OCI-LY1 (cell line): ENCODE data around the gene TAF7.

Source experiments
- H2AFZ ChIP-seq: fragments of 200-600 bp; sonication (generic), shearing (Covaris generic); 2 replicates; pipeline ENCODE4 v1.6.0; 2014; ENCODE audit warnings: antibody characterized with exemption, mild to moderate bottlenecking, low read length
- H3F3A ChIP-seq: fragments of 200-600 bp; sonication (generic), shearing (Covaris generic); 2 replicates; pipeline ENCODE4 v1.6.0; 2014; ENCODE audit warnings: mild to moderate bottlenecking, antibody characterized with exemption, low read length, moderate library complexity; ENCODE audit not compliant: insufficient read depth
- H3K27ac ChIP-seq: fragments of 200-600 bp; sonication (generic); 2 replicates; pipeline ENCODE4 v1.5.1; 2014; ENCODE audit warnings: low read length, mixed run types, mild to moderate bottlenecking, low read depth; ENCODE audit not compliant: poor library complexity, severe bottlenecking
- H3K27me3 ChIP-seq: fragments of 200-600 bp; sonication (generic); 2 replicates; pipeline ENCODE4 v1.6.0; 2014; ENCODE audit warnings: antibody characterized with exemption, mild to moderate bottlenecking, low read length, moderate library complexity; ENCODE audit not compliant: insufficient read depth
- H3K36me3 ChIP-seq: fragments of 200-600 bp; sonication (generic); 2 replicates; pipeline ENCODE4 v1.6.1; 2014; ENCODE audit warnings: mild to moderate bottlenecking, antibody characterized with exemption, low read length, moderate library complexity, mixed read lengths; ENCODE audit not compliant: insufficient read depth
- H3K4me1 ChIP-seq: fragments of 200-600 bp; sonication (generic); 2 replicates; pipeline ENCODE4 v1.5.1; 2014; ENCODE audit warnings: mild to moderate bottlenecking, low read length, moderate library complexity; ENCODE audit not compliant: insufficient read depth, severe bottlenecking
- H3K4me2 ChIP-seq: fragments of 200-600 bp; sonication (generic), shearing (Covaris generic); 2 replicates; pipeline ENCODE4 v1.6.1; 2014; ENCODE audit warnings: low read length
- H3K4me3 ChIP-seq: fragments of 200-600 bp; sonication (generic); 2 replicates; pipeline ENCODE4 v1.5.1; 2014; ENCODE audit warnings: low read length, low read depth, mild to moderate bottlenecking, mixed read lengths; ENCODE audit not compliant: poor library complexity, severe bottlenecking
- H3K79me2 ChIP-seq: fragments of 200-600 bp; shearing (Covaris generic); 2 replicates; pipeline ENCODE4 v1.6.1; 2016; ENCODE audit warnings: mixed run types, low read length, mixed read lengths; ENCODE audit not compliant: insufficient read depth
- H3K9ac ChIP-seq: fragments of 200-600 bp; sonication (generic), shearing (Covaris generic); 2 replicates; pipeline ENCODE4 v1.6.1; 2014; ENCODE audit warnings: mild to moderate bottlenecking, low read length, mixed read lengths
- H3K9me2 ChIP-seq: fragments of 200-600 bp; sonication (generic), shearing (Covaris generic); 2 replicates; pipeline ENCODE4 v1.6.1; 2014; ENCODE audit warnings: low read depth, mild to moderate bottlenecking, low read length, mixed read lengths
- H3K9me3 ChIP-seq: fragments of 200-600 bp; shearing (Covaris generic); 2 replicates; pipeline ENCODE4 v1.6.1; 2014; ENCODE audit warnings: low read length, mixed read lengths
- H4K20me1 ChIP-seq: fragments of 200-600 bp; sonication (generic), shearing (Covaris generic); 2 replicates; pipeline ENCODE4 v1.6.0; 2016; ENCODE audit warnings: mild to moderate bottlenecking, low read length; ENCODE audit not compliant: insufficient read depth
- CTCF ChIP-seq: fragments of 200-600 bp; sonication (generic), shearing (Covaris generic); IDR thresholded peaks from 2 replicates; pipeline ENCODE4 v1.5.1; 2017; ENCODE audit warnings: mild to moderate bottlenecking, antibody characterized with exemption, low read length, moderate library complexity, mixed read lengths
- EZH2 ChIP-seq: fragments of 200-600 bp; sonication (generic), shearing (Covaris generic); IDR thresholded peaks from 2 replicates; pipeline ENCODE4 v1.8.0; 2017; ENCODE audit warnings: borderline replicate concordance, mixed run types, mild to moderate bottlenecking, antibody characterized with exemption, low read length, moderate library complexity, mixed read lengths

Gene TAF7

GRCh38 chr5:141345327-141345726, 24.7 kb upstream of the TAF7 start:
- Histone ChIP-seq H2AFZ (no peak overlapping the region), H3K4me2 (no peak overlapping the region)
- TF ChIP-seq EZH2 (no peak), CTCF (no peak)

DNA sequence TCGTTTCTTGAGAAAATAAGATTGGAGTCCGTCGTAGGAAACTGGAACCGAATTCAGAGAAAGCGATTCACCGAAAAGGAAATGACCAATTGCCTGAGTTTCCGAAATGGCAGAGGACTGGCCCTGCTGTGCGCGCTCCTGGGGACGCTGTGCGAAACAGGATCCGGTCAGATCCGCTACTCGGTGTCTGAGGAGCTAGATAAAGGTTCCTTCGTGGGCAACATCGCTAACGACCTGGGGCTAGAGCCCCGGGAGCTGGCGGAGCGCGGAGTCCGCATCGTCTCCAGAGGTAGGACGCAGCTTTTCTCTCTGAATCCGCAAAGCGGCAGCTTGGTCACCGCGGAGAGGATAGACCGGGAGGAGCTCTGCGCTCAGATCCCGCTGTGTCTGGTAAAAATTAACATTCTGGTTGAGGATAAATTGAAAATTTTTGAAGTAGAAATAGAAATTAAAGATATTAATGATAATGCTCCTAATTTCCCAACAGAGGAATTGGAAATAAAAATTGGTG, 23.4 kb upstream of the TAF7 start:
- no peak overlapping the region for H3K4me2 ChIP-seq
- H2AFZ ChIP-seq = no peak overlapping the region

More at GRCh38 chr5:141345327-141345726, 24.7 kb upstream of the TAF7 start:
- Histone ChIP-seq H3K4me3 (no peak overlapping the region), H3K9ac (no peak overlapping the region), H3K4me1 (peaks cover under 1% of the 10 kb centered on the region), H3K9me2 (no peaks in the 10 kb centered on the region), H3K27ac (no peak overlapping the region), H4K20me1 (no peaks in the 10 kb centered on the region), H3K79me2 (no peaks in the 10 kb centered on the region), H3K36me3 (no peaks in the 10 kb centered on the region), H3F3A (no peaks in the 10 kb centered on the region), H3K9me3 (peaks cover 12% of the 10 kb centered on the region; the same call in 1 of the 2 replicates), H3K27me3 (no peaks in the 10 kb centered on the region)

DNA sequence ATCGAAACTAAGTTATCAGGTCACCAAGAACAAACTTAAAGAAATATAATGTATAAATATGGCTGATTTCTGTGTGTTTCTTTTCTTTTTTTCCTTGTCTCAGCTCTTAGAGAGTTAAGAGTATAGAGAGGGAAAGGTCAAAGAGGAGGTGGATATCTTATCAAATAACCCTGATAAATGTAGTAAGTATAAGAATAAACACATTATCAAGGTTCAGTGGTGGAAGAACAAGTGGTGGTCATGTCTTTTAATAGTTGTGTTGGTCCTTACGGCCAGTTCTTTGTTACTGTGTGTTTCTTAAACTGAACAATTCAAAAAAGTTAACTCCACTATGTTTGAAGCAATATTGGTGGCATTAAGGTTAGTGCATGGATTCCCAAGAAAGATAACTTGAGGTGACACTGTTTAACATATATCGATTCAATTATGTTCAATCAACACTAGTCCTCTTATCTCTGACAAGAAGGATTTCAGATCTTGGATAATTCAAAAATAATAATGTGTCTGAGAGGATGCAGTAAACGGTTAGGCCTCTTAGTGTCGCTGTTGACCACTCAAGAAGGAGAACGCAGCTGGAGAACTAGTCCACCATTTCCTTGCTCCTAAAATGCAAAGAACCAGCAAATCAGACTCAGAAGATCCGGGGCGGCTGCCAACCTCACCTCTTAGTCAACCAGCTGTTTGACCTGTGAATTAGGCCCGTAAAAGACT, 22.8 kb upstream of the TAF7 start, which contains the start of gene PCDHGA3:
PCDHGA3 (plus strand) TSS at position 588 of the 711 bp plus-strand sequence. CDS start 205 bp downstream, outside the sequence.
- no peaks in the 10 kb centered on the region for H3K36me3 ChIP-seq
- H3F3A ChIP-seq = no peaks in the 10 kb centered on the region
- H3K4me1 ChIP-seq = no peaks in the 10 kb centered on the region
- peak; percentile 21; the same call in 1 of the 2 replicates for TF ChIP-seq CTCF
- no peak for TF ChIP-seq EZH2
- H3K27me3 ChIP-seq = no peaks in the 10 kb centered on the region
- H3K9ac ChIP-seq = no peak within 1 kb of the TSS
- no peaks in the 10 kb centered on the region for H3K9me2 ChIP-seq
- no peak within 1 kb of the TSS for H3K4me2 ChIP-seq
- no peak within 1 kb of the TSS for H2AFZ ChIP-seq
- H3K79me2 ChIP-seq = no peaks in the 10 kb centered on the region
- H4K20me1 ChIP-seq = no peaks in the 10 kb centered on the region
- no peak within 1 kb of the TSS for H3K27ac ChIP-seq
- no peak within 1 kb of the TSS for H3K4me3 ChIP-seq
- peaks cover 25% of the 10 kb centered on the region for H3K9me3 ChIP-seq

More for the DNA sequence above, 23.4 kb upstream of the TAF7 start:
- Histone ChIP-seq H3K9me3 (peaks cover 19% of the 10 kb centered on the region), H3K4me1 (no peaks in the 10 kb centered on the region), H3K4me3 (no peak overlapping the region), H3K27me3 (no peaks in the 10 kb centered on the region), H3K9me2 (no peaks in the 10 kb centered on the region), H4K20me1 (no peaks in the 10 kb centered on the region), H3K36me3 (no peaks in the 10 kb centered on the region), H3K27ac (no peak overlapping the region), H3K9ac (no peak overlapping the region), H3K79me2 (no peaks in the 10 kb centered on the region), H3F3A (no peaks in the 10 kb centered on the region)
- no peak for TF ChIP-seq EZH2
- no peak for TF ChIP-seq CTCF
